IMR-90 (cell line): Measurements from ENCODE around the gene GARS1.

Source experiments
- BHLHE40 ChIP-seq: fragments of 150-350 bp; IDR thresholded peaks from 2 replicates; pipeline ENCODE4 v1.6.1; 2016; ENCODE audit warnings: mild to moderate bottlenecking, low read depth, low read length
- CEBPB ChIP-seq: IDR thresholded peaks from 2 replicates; pipeline ENCODE4 v1.6.1; 2012; ENCODE audit warnings: low read depth, low read length, improper control_type of control experiment
- MXI1 ChIP-seq: IDR thresholded peaks from 2 replicates; pipeline ENCODE4 v1.6.1; 2012; ENCODE audit warnings: low read depth, mild to moderate bottlenecking, low read length, moderate library complexity, borderline replicate concordance
- NFE2L2 ChIP-seq: fragments of 150-350 bp; IDR thresholded peaks from 2 replicates; pipeline ENCODE4 v1.6.1; 2016; ENCODE audit warnings: low read depth, mild to moderate bottlenecking, low read length
- POLR2A ChIP-seq: IDR thresholded peaks from 2 replicates; pipeline ENCODE4 v1.6.1; 2012; ENCODE audit warnings: mild to moderate bottlenecking, low read depth, low read length
- RAD21 ChIP-seq: IDR thresholded peaks from 2 replicates; pipeline ENCODE4 v1.6.1; 2012; ENCODE audit warnings: low read length, improper control_type of control experiment
- SMC3 ChIP-seq: fragments of 150-350 bp; IDR thresholded peaks from 2 replicates; pipeline ENCODE4 v1.6.1; 2016; ENCODE audit warnings: low read depth, mild to moderate bottlenecking, antibody characterized with exemption, low read length, moderate library complexity
- TF ChIP-seq, protein P1 (sequence below): conservative IDR thresholded peaks from 2 replicates; pipeline ENCODE4 v1.5.1; 2012; ENCODE audit warnings: mild to moderate bottlenecking, low read depth, low read length, improper control_type of control experiment
- TF ChIP-seq, protein P2 (sequence below): fragments of 150-350 bp; IDR thresholded peaks from 2 replicates; pipeline ENCODE4 v1.6.1; 2016; ENCODE audit warnings: low read depth, mild to moderate bottlenecking, low read length, moderate library complexity, borderline replicate concordance
- TF ChIP-seq, protein P3 (sequence below): fragments of 150-350 bp; IDR thresholded peaks from 2 replicates; pipeline ENCODE4 v1.6.1; 2017; ENCODE audit warnings: mild to moderate bottlenecking, antibody characterized with exemption, low read length, low read depth

DNA sequence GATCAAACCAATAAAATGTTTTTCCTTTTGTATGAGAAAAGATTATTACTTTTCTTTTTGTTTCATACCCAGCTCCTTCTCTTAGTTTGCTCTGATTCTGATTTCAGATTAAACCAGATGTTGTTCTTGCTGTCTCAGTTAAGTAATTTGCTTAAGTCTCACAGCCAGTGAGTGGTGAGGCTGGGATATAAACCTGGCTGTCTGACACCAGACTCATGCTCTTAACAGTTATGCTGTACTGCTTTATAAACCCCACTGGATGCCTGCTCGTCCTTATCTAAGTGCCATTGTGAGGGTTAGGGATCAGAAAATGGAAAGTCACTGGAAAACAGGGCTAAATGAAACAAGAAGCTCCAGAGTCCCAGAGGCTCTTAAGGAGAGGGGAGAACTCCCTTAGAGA lies 24.3 kb downstream of the GARS1 start:
- TF ChIP-seq, protein P1, sequence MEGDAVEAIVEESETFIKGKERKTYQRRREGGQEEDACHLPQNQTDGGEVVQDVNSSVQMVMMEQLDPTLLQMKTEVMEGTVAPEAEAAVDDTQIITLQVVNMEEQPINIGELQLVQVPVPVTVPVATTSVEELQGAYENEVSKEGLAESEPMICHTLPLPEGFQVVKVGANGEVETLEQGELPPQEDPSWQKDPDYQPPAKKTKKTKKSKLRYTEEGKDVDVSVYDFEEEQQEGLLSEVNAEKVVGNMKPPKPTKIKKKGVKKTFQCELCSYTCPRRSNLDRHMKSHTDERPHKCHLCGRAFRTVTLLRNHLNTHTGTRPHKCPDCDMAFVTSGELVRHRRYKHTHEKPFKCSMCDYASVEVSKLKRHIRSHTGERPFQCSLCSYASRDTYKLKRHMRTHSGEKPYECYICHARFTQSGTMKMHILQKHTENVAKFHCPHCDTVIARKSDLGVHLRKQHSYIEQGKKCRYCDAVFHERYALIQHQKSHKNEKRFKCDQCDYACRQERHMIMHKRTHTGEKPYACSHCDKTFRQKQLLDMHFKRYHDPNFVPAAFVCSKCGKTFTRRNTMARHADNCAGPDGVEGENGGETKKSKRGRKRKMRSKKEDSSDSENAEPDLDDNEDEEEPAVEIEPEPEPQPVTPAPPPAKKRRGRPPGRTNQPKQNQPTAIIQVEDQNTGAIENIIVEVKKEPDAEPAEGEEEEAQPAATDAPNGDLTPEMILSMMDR = no peak
- TF ChIP-seq POLR2A (no peak), CEBPB (no peak), BHLHE40 (no peak), SMC3 (no peak), MXI1 (no peak), RAD21 (no peak), NFE2L2 (no peak)
- TF ChIP-seq, protein P2, sequence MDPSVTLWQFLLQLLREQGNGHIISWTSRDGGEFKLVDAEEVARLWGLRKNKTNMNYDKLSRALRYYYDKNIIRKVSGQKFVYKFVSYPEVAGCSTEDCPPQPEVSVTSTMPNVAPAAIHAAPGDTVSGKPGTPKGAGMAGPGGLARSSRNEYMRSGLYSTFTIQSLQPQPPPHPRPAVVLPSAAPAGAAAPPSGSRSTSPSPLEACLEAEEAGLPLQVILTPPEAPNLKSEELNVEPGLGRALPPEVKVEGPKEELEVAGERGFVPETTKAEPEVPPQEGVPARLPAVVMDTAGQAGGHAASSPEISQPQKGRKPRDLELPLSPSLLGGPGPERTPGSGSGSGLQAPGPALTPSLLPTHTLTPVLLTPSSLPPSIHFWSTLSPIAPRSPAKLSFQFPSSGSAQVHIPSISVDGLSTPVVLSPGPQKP = no peak
- TF ChIP-seq, protein P3, sequence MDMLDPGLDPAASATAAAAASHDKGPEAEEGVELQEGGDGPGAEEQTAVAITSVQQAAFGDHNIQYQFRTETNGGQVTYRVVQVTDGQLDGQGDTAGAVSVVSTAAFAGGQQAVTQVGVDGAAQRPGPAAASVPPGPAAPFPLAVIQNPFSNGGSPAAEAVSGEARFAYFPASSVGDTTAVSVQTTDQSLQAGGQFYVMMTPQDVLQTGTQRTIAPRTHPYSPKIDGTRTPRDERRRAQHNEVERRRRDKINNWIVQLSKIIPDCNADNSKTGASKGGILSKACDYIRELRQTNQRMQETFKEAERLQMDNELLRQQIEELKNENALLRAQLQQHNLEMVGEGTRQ = no peak
